ENCODE data around the gene STAT1.

DNA sequence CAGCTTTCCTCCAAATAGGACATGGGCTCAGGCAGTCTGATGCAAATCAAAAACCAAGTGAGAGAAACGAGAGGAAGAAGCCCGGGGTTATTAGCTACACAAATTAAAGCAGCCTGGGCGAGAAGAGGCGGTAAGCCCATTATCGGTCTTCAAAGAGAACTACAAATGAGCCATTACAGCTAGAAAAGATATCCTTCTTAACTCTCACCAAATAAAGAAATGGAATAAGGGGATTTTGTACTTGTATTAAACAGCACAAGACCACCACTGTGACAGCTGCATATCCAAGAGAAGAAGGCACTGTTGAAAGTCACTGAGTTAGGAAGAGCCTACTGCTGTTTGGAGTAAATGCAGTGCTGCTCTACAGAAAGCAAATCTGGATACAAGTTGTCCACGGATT, 32.6 kb downstream of the STAT1 start:
- no peak for TF ChIP-seq EZH2 (IDR thresholded peaks at IDR 0.05)
- TF ChIP-seq, protein P1, sequence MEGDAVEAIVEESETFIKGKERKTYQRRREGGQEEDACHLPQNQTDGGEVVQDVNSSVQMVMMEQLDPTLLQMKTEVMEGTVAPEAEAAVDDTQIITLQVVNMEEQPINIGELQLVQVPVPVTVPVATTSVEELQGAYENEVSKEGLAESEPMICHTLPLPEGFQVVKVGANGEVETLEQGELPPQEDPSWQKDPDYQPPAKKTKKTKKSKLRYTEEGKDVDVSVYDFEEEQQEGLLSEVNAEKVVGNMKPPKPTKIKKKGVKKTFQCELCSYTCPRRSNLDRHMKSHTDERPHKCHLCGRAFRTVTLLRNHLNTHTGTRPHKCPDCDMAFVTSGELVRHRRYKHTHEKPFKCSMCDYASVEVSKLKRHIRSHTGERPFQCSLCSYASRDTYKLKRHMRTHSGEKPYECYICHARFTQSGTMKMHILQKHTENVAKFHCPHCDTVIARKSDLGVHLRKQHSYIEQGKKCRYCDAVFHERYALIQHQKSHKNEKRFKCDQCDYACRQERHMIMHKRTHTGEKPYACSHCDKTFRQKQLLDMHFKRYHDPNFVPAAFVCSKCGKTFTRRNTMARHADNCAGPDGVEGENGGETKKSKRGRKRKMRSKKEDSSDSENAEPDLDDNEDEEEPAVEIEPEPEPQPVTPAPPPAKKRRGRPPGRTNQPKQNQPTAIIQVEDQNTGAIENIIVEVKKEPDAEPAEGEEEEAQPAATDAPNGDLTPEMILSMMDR (IDR thresholded peaks at IDR 0.05) = no peak

Data from neural progenitor cell (in vitro differentiated cells).